Psoas muscle (tissue), 8 donors: ENCODE data around the gene WRAP73. TPM values are rescaled to one million over a fixed set of nuclear protein-coding genes. Genes with fewer than 3 reads are reported as not detected.

Source experiments
- ATAC-seq, 4 donors: fragments of 200-7000 bp; cut with Tn5 transposase; one replicate each; pipeline ENCODE4 v1.9.1; 2020; ENCODE audit warnings: moderate library complexity in 3 of 4, mild to moderate bottlenecking in 2 of 4
- DNase-seq, 2 donors: peaks; one replicate each; pipeline ENCODE4 v3.0.0-alpha.2; 2020
- H3K27ac ChIP-seq: fragments of 200-600 bp; one replicate; pipeline ENCODE4 v1.8.0; 2022
- H3K27me3 ChIP-seq, 3 donors: fragments of 200-600 bp in 1 of 3; one replicate each; pipeline versions ENCODE4 v1.6.1 to v1.8.0; 2013 to 2022; ENCODE audit warnings: low read length in 2 of 3, mild to moderate bottlenecking in 2 of 3, moderate library complexity in 1 of 3; ENCODE audit not compliant: insufficient read depth in 3 of 3
- H3K36me3 ChIP-seq, 2 donors: fragments of 200-600 bp in 1 of 2; one replicate each; pipeline versions ENCODE4 v1.6.1 to v1.8.0; 2013 to 2022; ENCODE audit warnings: low read depth in 1 of 2, mild to moderate bottlenecking in 1 of 2, moderate library complexity in 1 of 2; ENCODE audit not compliant: insufficient read depth in 1 of 2
- H3K4me1 ChIP-seq: fragments of 200-600 bp; one replicate; pipeline ENCODE4 v1.8.0; 2022
- H3K4me3 ChIP-seq: fragments of 200-600 bp; one replicate; pipeline ENCODE4 v1.8.0; 2022; ENCODE audit warnings: mild to moderate bottlenecking
- H3K9me3 ChIP-seq: fragments of 200-600 bp; one replicate; pipeline ENCODE4 v1.8.0; 2022
- CTCF ChIP-seq: fragments of 200-600 bp; IDR thresholded peaks from one replicate; pipeline ENCODE4 v1.8.0; 2022; ENCODE audit warnings: antibody characterized with exemption
- WGBS, 3 donors: extraction: QIAGEN DNeasy Blood & Tissue Kit; methylation state at CpG; one replicate each; pipeline versions ENCODE4 v1.1.6 to v1.1.7; 2013; 5-methylcytosine and 5-hydroxymethylcytosine counted together
- intact Hi-C, 2 donors: fragments of 100-400 bp; cut with DNase I; formaldehyde crosslinking; loops; one replicate each; pipeline versions ENCODE4 v1.11.0 to v1.14.2; 2022
- polyA plus RNA-seq, 3 donors: library from polyadenylated mRNA; stranded (reverse); fragments of 200-250 nt; gene quantifications; one replicate each; pipeline ENCODE4 v1.2.3, GENCODE V29; 2013
- total RNA-seq, 4 donors: library from RNA; stranded (reverse); fragmentation: NEBNext Ultra II Directional in 2 of 4; extraction: Animal tissue kit (Norgen Biotek cat#: 25700) in 2 of 4; gene quantifications; one replicate each; pipeline versions ENCODE4 v1.2.1 to v1.2.4, GENCODE V29; 2021 to 2023
- donor health status: healthy with polysubstance abuse.
- donor health status: DM: no; HTN: no; CAD: no; lungs with moderate emphysema.
- donor health status: Bipolar disorder and iron deficiency.
- donor health status: healthy.
- donor health status: DM: yes; HTN: yes; CAD: no.
- donor health status: DM: no; HTN: no; CAD: no.
- donor health status: DM: no; HTN: no; CAD: no.
- donor health status: DM: yes; HTN: yes; CAD: no.

WRAP73 gene
- total and polyA plus RNA-seq, 7 donors, result 10.8 to 21.8 (median 12.6) TPM

- no peak for DNase-seq
- H3K9me3 ChIP-seq, result no peaks in the 10 kb centered on the region
- no peaks in the 10 kb centered on the region for H3K36me3 ChIP-seq
- no peaks in the 10 kb centered on the region for H3K4me1 ChIP-seq
- no peak for ATAC-seq
- H3K4me3 ChIP-seq, result no peak overlapping the region
- intact Hi-C loops, result no loop called here
- H3K27ac ChIP-seq, result no peak overlapping the region
- WGBS, 3 donors, result 32 to 43% (median 39%) methylated on average over 19 to 26 of the region's 26 CpGs
- peaks cover 0 to 2% (median 0%) of the 10 kb centered on the region in 3 donors for H3K27me3 ChIP-seq
- no peak for TF ChIP-seq CTCF
Measured at GRCh38 chr1:3683992-3684391, 34.1 kb upstream of the WRAP73 start.

- Histone ChIP-seq H3K4me1 (no peaks in the 10 kb centered on the region), H3K27me3 (peaks cover 0 to 2% (median 0%) of the 10 kb centered on the region in 3 donors), H3K27ac (no peak overlapping the region), H3K9me3 (no peaks in the 10 kb centered on the region), H3K36me3 (no peaks in the 10 kb centered on the region), H3K4me3 (no peak overlapping the region)
- ATAC-seq, result no peak
- intact Hi-C loops, result no loop called here
- 94 to 100% (median 98%) methylated on average over 1 of the region's 1 CpG for WGBS, 3 donors
- no peak for TF ChIP-seq CTCF
- no peak for DNase-seq
Measured at GRCh38 chr1:3683197-3683596, 33.3 kb upstream of the WRAP73 start.

- Histone ChIP-seq H3K4me3 (no peak overlapping the region), H3K4me1 (no peaks in the 10 kb centered on the region), H3K36me3 (no peaks in the 10 kb centered on the region), H3K27me3 (peaks cover 0 to 2% (median 0%) of the 10 kb centered on the region in 3 donors), H3K27ac (no peak overlapping the region), H3K9me3 (no peaks in the 10 kb centered on the region)
- WGBS, 3 donors, result 88 to 91% (median 91%) methylated on average over 25 to 27 of the region's 27 CpGs
- intact Hi-C loops, result no loop called here
- DNase-seq (no peak), ATAC-seq (no peak)
- TF ChIP-seq CTCF, result no peak
Measured at GRCh38 chr1:3681898-3682806, 32.2 kb upstream of the WRAP73 start.

- Histone ChIP-seq H3K36me3 (no peaks in the 10 kb centered on the region), H3K27me3 (peaks cover 0 to 2% (median 0%) of the 10 kb centered on the region in 3 donors), H3K4me1 (no peaks in the 10 kb centered on the region), H3K4me3 (no peak overlapping the region), H3K9me3 (no peaks in the 10 kb centered on the region), H3K27ac (no peak overlapping the region)
- TF ChIP-seq CTCF, result no peak
- intact Hi-C loops, result no loop called here
- DNase-seq, result no peak
- 85 to 93% (median 92%) methylated on average over 19 of the region's 19 CpGs for WGBS, 3 donors
- no peak for ATAC-seq
Measured at GRCh38 chr1:3681231-3681897, 31.5 kb upstream of the WRAP73 start.
